DMS79 treated with DMSO at 0.1 percent for 48 hours (cell line): ENCODE results near the gene COL4A4.
"Not testable (repeated sequence)": the region's sequence is repeated elsewhere in the genome, so short reads cannot be mapped to it uniquely, and the experiment has no call there.

Source experiments
- DNase-seq: peaks from one replicate; lab custom pipeline; 2025; lab: John Stamatoyannopoulos, UW

The COL4A4 gene

DNA sequence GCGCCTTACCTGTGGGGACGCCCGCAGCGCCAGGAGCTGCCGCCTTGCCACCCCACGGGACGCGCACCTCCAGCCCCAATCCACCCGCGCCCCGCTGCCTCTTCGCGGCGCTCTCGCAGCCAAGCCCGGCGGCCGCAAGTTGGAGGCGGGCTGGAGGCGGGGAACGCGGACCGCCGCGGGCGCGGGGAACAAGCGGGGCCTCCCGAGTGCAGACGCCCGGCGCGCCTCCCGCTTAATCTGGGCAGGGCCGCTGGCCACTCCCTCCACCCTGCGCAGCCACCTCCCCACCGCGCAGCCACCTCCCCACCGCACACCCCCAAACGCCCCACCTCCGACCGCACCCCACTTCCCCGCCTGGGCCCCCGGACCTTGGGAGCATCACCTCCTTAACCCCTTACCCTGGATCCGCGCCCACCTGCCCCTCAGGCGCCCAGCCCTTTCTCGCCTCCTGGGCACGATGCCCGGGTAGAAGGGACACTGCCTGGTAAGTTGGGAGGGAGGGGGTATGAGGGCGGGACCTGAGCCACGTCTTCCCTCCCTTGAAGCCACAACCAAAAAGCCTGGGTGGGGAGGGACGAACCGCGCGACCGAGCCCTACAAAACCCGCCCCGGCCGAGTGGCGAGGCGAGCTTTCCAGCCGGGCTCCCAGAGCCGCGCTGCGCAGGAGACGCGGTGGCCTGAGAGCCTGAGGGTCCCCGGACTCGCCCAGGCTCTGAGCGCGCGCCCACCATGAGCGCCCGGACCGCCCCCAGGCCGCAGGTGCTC is at the start of gene COL4A4, which contains the start of gene COL4A3:
TSS of gene COL4A4 (minus strand) at position 208 of the 765 bp plus-strand sequence. CDS start 16,722 bp downstream, outside the sequence.
TSS of gene COL4A3 (plus strand) at position 627 of the 765 bp plus-strand sequence. CDS start at position 730, 103 bp downstream.
- no peak for DNase-seq

DNA sequence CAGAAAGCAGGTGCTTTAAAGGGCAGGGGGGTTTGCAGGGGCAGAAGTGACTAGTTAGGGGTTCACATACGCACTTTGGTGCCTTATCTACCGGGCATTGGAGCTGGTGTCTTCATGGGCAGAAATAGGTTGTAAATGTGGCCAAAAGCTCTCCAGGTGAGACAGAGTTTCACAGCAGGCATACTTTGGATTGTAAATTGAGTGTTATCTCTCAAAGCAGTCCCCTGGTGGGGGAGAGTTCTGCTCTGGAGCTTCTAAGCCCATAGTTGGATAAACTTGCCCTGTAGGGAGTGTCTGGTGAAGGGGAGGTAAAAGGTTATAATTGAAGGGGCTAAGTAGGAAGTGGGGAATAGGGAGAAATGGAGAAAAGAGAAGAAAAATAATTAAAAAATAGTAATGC is 43.6 kb upstream of the COL4A4 start:
- no peak for DNase-seq

DNA sequence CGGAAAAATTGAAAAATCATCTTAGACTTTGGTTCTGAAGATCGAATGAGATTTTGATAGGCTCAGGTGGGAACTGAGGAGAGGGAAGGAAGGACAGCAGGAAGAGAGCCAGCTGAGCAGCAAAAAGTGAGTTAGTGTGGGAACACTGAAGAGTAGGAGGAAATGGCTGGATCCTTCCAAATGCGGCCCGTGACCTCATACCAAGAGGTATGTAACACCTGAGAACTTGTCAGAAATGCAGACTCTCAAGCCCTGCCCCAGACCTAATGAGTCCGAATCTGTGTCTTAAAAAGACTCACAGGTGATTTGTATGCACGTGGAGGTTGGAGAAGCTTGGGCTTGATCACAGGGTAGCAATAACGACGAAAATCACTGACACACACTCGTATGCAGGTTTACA is 42.4 kb upstream of the COL4A4 start:
- DNase-seq: no peak

DNA sequence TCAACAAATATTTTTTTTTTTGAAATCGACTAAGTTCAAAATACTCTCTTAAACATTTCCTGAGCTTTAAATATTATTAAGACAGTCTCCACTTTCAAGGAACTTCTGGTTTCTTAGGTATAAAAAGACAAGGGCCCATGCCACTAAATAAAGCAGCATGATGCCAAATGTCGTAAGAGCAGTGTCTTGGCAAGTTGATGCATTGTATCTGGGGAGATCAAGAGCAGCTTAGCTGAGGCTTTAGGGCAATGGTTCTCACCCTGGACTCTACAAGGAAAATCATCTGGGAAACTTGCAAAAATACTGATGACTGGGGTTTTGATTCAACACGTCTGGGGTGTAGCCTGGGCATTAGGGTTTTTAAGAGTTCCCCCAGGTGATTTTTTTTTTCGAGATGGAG is 41.7 kb upstream of the COL4A4 start:
- no peak for DNase-seq

DNA sequence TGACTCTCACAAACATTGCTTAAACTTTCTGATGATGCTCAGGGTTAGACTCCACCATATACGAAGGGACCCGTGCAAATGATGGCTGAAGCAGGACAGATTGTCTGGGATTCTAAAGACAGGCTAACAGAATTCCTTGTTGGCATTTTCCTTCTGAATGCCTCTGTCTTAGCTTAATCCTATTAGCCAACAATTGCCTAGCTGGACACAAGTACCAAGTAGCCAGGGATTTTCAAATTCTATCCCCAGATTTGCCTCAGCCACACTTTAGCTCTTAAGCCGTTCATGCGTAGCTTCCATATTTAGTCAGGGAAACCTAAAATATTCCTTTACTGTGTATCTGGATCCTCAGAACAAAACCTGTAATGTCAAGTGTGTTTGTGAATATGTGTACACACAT is 40.4 kb upstream of the COL4A4 start:
- no peak for DNase-seq

DNA sequence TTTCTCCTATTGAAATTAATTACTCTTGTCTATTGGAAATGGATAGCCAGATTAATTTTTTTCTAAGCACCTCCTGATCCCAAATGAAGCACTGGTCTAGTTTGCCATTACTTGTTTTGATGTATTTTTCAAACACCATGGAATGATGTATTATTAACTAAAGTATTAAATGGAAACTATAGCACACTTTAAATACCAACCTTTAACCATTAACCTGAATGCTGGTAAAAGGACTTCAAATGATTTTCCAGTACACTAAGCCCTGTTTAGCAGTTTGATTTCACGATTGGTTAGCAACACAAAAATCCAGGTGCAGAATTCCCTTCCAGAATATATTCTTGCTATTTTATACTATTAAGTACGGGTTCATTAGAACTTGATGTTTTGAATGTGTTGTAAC is 37.8 kb upstream of the COL4A4 start:
- no peak for DNase-seq

DNA sequence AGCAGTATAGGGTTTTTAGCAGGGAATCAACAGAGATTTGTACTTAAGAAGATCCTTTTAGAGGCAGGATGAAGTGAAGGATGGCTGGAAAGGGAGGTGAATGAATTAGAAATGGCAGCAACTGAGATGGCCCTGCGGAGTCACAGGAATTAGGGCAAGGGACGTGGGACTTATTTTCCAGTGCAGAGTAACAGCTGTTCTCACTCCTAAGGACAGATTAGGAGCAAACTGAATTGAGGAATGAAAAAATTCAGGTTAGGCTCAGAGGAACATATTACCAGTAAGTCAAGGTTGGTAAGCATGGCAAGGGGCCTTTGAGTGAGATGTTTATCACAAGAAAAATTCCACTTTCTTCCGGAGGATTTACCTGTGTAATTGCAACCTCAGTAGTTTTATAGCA is 34.9 kb upstream of the COL4A4 start:
- DNase-seq: no peak

DNA sequence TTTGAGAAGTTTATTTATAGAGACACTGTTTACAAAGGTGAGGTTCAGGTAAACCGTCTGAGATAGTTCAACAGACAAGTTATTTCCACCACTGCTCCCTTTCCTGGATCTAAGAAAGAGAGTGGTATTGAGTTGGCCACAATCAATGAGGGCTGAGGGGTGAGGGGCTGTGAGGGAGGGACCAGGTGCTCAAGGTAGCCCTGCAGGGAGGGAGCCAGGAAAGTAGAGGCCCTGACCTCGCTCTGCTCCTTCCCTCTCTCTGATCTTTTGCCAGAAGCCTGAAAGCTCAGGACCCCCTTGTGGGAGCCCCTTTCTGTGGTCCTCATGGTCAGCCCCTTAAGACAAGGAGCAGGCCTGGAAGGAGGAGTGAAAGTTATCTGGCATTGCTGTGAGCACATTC is 30.2 kb upstream of the COL4A4 start:
- DNase-seq: no peak

DNA sequence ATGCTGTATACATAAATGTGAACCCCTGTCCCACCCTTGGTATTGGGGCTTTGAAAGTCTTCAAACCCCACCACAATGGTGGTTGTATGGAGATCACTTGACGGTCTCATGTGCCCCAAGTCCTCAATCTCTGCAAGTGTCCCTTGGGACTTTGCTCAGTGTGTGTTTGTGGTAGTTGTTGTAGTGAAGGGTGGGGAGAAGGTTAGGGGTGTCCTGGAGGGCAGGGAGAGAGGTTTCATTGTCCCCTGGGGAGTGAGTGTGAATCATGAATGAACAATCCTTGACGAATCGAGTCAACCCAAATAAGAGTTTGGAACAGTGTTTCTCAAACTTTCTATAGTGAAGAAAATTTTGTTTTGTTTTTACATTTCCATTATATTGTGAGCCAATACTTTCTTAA is 28.5 kb upstream of the COL4A4 start:
- DNase-seq: no peak

DNA sequence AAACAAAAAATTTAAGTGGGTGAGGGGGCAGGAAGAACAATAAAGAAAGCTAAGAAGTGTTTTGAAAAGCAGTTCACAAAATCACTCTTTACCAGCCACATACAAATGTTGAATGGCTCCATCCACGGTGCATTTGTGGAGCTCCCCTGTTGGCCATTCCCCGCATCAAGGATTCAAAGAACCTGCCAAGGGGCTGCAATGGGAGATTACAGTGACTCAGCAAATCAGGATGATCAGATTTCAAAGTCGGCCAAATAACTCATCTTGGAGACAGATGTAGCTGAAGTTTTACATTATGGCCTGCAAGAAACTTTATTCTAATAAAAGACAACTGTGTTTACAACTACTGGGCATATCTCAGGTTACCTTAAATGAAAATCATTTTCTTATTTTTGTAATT is 27.4 kb upstream of the COL4A4 start:
- DNase-seq: no peak

DNA sequence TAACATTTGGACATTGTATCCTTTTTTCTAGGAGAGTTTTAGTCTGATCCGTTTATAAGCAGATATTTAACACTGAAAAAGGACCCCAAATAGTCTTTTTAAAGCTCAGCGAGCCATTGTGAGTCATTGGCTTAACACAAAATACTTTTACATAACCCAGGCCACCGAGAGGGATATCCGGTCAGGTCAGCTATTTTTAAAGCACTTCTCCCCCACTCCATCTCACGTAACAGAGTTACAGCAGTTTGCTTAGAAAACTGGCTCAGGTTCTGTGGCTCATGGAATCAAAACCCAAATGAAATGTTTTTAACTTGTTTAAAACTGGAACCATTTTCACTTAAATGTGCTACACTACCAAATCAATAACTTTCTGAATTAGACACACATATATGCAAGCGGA is 24.3 kb upstream of the COL4A4 start:
- DNase-seq: no peak

DNA sequence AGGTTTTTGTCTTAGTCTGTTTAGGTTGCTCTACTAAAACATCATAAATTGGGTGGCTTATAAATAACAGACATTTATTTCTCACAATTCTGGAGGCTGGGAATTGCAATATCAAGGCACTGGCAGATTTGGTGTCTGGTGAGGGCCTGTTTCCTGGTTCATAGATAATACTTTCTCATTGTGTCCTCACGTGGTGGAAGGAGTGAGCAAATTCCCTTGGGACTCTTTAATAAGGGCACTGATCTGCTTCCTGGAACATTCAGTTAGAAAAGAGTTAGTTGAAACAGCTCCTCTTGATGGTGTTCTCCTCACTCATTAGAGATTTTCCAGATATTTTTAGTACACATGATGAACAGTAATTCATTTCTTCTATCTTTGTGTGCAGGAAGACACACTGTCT is 22.7 kb upstream of the COL4A4 start:
- no peak for DNase-seq

DNA sequence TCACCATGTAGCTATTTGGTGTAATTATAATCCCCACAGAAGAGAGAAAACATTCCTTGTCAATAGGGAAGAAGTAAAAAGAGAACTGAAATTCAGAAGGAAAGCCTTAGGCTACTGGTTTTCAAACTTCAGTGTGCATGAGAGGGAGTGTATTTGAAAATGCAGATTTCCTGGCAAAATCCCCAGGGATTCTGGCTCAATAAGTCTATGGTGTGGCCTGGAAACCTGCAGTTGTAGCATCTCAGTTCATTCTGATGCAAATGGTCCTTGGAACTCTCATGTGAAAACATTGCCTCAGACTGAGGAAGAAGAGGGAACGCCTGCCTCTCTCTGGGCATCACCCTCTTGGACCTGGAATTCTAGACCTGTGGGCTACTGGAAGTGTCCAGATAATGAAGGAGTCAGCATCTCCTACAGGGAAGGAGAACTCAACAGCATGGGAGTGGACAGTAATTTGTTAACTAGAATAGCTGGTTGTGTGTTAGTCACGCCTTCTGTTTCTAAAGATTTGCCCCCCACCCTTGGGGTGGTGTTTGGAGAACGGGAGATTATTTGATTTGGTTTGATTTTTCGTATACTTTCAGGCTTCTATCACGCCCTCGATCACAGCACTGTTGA is 21.7 kb upstream of the COL4A4 start:
- DNase-seq: no peak

DNA sequence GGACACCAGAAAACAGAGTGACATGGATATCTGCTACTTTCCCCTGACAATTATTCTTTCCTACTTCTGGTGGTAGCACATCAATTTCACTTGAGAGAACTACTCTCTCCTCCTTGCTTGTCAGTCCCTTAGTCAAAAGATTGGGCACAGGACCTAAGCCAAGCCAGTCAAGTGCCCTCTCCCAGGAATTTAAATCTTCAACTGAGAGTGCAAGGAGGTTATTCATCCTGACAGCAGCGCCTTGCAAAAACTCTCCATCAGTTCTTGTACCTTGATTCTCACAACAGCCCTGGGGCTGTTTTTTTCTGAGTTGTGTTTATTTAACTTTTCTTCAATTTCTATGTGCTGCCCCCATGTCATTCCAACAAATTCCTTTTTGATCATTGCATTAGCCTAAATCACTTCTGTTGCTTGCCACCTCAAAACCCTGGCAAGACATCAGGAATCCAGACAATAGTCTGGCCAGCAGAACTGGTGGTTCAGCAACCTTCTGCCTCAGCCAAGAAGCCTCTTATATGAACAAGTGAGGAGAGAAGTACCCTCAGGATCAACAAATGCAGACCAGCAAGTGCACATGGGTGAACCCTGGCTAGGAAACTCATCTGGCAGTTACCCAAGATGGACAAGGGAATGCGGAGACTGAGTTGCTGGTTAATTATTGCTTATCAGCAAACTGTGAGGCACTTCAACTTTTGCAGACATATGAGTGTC is 19.8 kb upstream of the COL4A4 start:
- no peak for DNase-seq

DNA sequence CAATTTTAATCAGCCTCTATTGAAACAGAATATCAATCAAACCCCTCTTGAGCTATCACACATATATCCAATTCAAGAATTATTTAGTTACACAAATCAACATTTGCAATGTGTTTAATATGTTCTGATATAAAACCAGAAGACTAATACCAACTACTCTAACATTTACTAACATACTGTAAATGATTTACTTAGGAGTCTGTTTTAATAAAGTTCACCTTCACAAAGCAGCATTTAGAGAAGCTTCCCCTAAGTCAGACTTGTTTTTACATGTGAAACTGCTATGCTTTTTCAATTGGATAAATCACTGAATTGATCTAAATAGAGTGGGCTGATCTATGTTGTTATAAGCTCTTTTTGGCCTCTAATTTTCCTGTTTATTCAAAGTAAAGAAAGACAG is 18.8 kb upstream of the COL4A4 start:
- no peak for DNase-seq

DNA sequence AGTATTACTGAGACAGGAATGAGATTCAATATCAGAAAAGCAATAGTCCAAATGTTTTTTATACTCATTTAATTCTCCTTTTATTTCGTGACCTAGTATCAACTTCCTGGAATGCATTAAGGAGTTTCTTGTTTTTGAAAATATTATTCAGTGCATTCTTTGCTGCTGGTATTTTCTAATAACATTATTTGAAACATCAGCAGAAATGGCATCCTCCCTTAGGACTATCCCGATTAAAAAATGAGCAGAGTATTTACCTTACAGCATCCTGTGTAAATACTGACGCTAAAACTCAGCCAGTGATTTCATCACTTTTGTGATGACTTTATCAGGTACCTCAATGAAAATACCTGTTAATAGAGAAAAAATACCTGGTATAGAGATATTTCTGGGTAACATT is 16.8 kb upstream of the COL4A4 start:
- DNase-seq: no peak

DNA sequence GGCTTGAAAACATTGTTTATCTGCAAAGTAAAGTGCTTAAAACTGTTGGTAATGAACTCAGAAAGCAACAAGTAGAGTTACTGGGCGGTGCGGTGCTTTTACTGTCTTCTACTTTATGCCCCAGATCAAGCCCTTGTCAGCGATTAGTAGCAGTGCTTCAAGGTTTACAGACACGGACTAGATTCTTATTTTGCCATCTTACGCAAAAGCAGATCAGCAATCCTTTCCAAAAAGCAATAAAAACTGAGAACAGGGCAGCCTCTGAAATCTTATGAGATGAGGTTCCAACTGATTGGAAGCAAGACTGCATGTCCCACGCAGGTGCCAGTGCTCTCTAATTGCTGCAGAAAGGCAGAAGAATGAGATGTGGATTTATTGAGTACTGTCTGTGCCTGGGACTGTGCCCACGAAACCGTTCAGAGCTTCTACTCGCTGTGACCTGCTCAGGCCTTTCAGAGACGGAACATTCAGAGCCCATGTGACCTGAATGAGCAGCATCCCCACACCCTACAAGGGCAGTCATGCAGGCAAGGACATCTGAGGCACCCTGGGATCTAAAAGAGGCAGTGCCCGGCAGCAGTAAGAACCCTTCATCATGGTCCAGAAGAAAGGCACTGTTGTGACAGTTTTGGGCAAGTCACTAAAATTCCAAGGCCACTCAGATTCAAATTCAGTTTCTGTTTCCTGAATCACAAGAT is 16.1 kb upstream of the COL4A4 start:
- no peak for DNase-seq

DNA sequence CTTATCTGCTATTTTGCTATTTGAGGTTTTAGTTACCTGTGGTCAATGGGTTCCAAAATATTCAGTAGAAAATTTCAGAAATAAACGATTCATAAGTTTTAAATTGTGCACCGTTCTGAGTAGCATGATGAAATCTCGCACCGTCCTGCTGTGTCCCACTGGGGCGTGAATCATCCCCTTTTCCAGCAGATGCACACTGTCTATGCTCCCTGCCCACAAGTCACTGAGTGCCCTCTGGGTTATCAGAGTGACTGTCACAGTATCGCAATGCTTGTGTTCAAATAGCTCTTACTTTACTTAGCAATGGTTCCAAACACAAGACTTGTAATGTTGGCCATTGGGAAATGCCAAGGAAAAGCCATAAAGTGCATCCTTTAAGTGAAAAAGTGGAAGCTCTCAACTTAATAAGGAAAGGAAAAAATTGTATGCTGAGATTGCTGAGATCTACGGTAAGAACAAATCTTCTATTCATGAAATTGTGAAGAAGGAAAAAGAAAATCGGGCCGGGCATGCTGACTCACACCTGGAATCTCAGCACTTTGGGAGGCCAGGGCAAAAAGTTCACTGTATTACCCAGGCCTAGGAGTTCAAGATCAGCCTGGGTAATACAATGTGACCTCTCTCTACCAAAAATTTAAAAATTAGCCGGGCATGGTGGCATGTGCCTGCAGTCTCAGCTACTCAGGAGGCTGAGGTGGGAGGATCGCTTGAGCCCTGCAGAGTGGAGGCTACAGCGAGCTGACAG is 13.8 kb upstream of the COL4A4 start:
- DNase-seq: no peak

DNA sequence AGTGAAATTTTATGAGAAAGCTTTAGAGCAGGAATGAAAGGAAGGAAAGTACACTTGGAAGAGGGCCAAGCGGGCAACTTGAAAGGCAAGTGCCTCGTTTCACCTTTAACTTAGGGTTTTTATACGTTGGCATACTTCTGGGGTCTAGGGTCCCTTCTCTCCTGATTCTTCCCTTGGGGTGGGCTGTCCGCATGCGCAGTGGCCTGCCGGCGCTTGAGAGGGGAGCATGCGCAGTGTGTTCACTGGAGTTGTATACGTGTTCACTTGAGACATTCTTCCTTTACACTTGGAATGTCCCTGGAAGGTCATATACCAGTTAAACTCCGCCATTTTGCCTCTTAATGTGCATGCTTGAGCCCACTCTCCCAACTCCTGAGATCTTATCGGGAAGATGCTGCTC is 7.8 kb upstream of the COL4A4 start:
- not testable (repeated sequence) for DNase-seq

DNA sequence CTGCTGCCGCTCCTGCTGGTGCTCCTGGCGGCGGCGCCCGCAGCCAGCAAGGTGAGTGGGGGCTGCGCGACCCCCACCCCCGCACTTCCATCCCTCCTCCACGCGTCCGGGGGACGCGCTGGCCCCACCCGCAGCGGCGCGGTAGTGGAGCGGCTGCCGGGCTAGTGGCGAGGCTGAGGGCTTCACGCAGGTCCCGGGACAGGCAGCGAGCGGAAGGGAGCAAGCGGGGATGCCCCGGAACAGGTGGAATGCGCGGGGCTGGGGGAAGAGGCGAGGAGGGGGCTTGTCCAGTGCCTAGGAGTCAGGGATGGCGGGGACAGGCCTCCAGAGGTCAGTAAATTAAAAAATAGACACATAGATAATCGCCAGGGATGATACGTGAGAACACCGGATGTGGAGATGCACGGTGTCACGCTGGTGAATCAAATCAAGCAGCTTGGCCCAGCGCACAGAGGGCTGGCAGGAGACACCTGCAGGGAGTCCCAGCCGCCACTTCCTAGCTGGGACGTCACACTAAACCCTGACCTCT is 822 bp upstream of the COL4A4 start:
- DNase-seq: no peak

DNA sequence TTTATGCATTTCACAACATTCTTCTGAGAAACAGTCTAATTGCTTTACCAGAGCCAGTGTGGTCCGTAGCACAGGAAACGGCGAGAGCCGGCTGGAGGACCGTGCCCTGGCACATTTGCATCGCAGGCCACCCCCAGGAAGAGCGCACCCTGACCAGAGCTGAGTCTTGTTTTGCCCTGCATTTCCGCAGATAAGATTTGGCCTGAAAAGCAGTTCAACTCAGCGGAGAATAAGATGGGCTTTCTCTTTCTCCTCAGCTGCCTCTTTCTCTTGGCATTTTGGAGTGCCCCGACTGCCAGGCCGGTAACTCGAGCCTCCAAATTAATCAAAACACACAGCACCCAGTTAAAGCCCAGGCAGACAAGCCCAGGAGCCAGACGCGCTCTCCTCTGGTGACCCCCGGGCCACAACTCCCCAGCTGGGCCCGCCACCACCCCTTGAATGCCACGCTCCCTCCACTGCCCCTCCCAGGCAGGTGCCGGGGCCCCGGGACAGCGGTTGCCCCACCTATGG is 464 bp downstream of the COL4A4 start:
- DNase-seq: no peak
